ENCODE measurements around the gene ERMAP. TPM values are rescaled to one million over a fixed set of nuclear protein-coding genes. Genes with fewer than 3 reads are reported as not detected.

ERMAP gene
- total RNA-seq, 6 experiments from 2014 or later: 8.9 to 12.3 (median 10.4) TPM

GRCh38 chr1:42848823-42849537 is 32.1 kb downstream of the ERMAP start:
- Mint-ChIP-seq H3K36me3 (ENCODE audit: low read depth) (peaks cover 32% of the 10 kb centered on the region), H3K27ac (no peak overlapping the region), H3K27me3 (ENCODE audit: insufficient read depth) (no peaks in the 10 kb centered on the region)

GRCh38 chr1:42849944-42850343 is 33.0 kb downstream of the ERMAP start:
- Mint-ChIP-seq H3K4me1 (ENCODE audit: low read depth) (peaks cover 45% of the 10 kb centered on the region), H3K27ac (no peak overlapping the region), H3K9me3 (no peaks in the 10 kb centered on the region), H3K36me3 (ENCODE audit: low read depth) (peaks cover 34% of the 10 kb centered on the region), H3K27me3 (ENCODE audit: insufficient read depth) (no peaks in the 10 kb centered on the region), H3K4me3 (no peak overlapping the region)
- DNase-seq: no peak
- TF ChIP-seq CTCF (IDR thresholded peaks at IDR 0.05): no peak

More at GRCh38 chr1:42848823-42849537, 32.1 kb downstream of the ERMAP start:
- Mint-ChIP-seq H3K9me3 (no peaks in the 10 kb centered on the region), H3K4me1 (ENCODE audit: low read depth) (peaks cover 54% of the 10 kb centered on the region), H3K4me3 (no peak overlapping the region)
- TF ChIP-seq CTCF (IDR thresholded peaks at IDR 0.05): no peak
- peak; percentile 54 for DNase-seq

- Mint-ChIP-seq H3K4me1 (ENCODE audit: low read depth) (peaks cover 38% of the 10 kb centered on the region), H3K27me3 (ENCODE audit: insufficient read depth) (no peaks in the 10 kb centered on the region), H3K27ac (no peak overlapping the region), H3K9me3 (peaks cover 2% of the 10 kb centered on the region), H3K4me3 (no peak overlapping the region), H3K36me3 (ENCODE audit: low read depth) (peaks cover 42% of the 10 kb centered on the region)
- no peak for DNase-seq
- TF ChIP-seq CTCF (IDR thresholded peaks at IDR 0.05): no peak
Measured at GRCh38 chr1:42851420-42851819, 34.5 kb downstream of the ERMAP start.

GRCh38 chr1:42851960-42852607 is 35.2 kb downstream of the ERMAP start:
- peak overlapping the region; percentile 19; the same call in 1 of the 2 replicates for H3K27ac Mint-ChIP-seq
- H3K36me3 Mint-ChIP-seq (ENCODE audit: low read depth): peaks cover 48% of the 10 kb centered on the region
- peaks cover 9% of the 10 kb centered on the region for H3K9me3 Mint-ChIP-seq

GRCh38 chr1:42852608-42852980 is 35.7 kb downstream of the ERMAP start:
- Mint-ChIP-seq H3K4me3 (no peak overlapping the region), H3K27ac (peak overlapping the region; percentile 19; the same call in 1 of the 2 replicates), H3K27me3 (ENCODE audit: insufficient read depth) (no peaks in the 10 kb centered on the region), H3K4me1 (ENCODE audit: low read depth) (peaks cover 30% of the 10 kb centered on the region), H3K9me3 (peaks cover 14% of the 10 kb centered on the region), H3K36me3 (ENCODE audit: low read depth) (peaks cover 53% of the 10 kb centered on the region)
- TF ChIP-seq CTCF (IDR thresholded peaks at IDR 0.05): no peak
- no peak for DNase-seq

More at GRCh38 chr1:42851960-42852607, 35.2 kb downstream of the ERMAP start:
- no peak overlapping the region for H3K4me3 Mint-ChIP-seq
- TF ChIP-seq CTCF (IDR thresholded peaks at IDR 0.05): no peak
- no peak for DNase-seq
- no peaks in the 10 kb centered on the region for H3K27me3 Mint-ChIP-seq (ENCODE audit: insufficient read depth)
- peaks cover 35% of the 10 kb centered on the region for H3K4me1 Mint-ChIP-seq (ENCODE audit: low read depth)

Data from HFFc6 (cell line).